Mesendoderm (in vitro differentiated cells): ENCODE measurements around the gene PDK2.

ENCODE experiments used
- DNase-seq: peaks from one replicate; pipeline ENCODE4 v3.0.0; 2013
- H2AK5ac ChIP-seq: 2 replicates; pipeline ENCODE4 v1.6.1; 2013; ENCODE audit warnings: low read length, inconsistent platforms
- H2BK120ac ChIP-seq: 2 replicates; pipeline ENCODE4 v1.6.1; 2013; ENCODE audit warnings: low read depth, mild to moderate bottlenecking, low read length, moderate library complexity, mixed read lengths
- H2BK15ac ChIP-seq: replicated peaks from 2 replicates; pipeline ENCODE4 v1.6.1; 2013; ENCODE audit warnings: low read depth, mild to moderate bottlenecking, moderate library complexity
- H2BK5ac ChIP-seq: 2 replicates; pipeline ENCODE4 v1.6.1; 2013; ENCODE audit warnings: low read length, inconsistent platforms
- H3K18ac ChIP-seq: 2 replicates; pipeline ENCODE4 v1.6.1; 2013; ENCODE audit warnings: mild to moderate bottlenecking, low read length, mixed read lengths
- H3K23ac ChIP-seq: one replicate; pipeline ENCODE4 v1.6.1; 2013; ENCODE audit warnings: low read length
- H3K27ac ChIP-seq: 2 replicates; pipeline ENCODE4 v1.5.1; 2013; ENCODE audit warnings: low read depth, mild to moderate bottlenecking, inconsistent platforms, low read length, moderate library complexity
- H3K27me3 ChIP-seq: 2 replicates; pipeline ENCODE4 v1.6.1; 2013; ENCODE audit warnings: low read length, control low read depth, mild to moderate bottlenecking, inconsistent platforms; ENCODE audit not compliant: insufficient read depth, poor library complexity
- H3K36me3 ChIP-seq: 2 replicates; pipeline ENCODE4 v1.6.1; 2013; ENCODE audit warnings: low read length, inconsistent platforms; ENCODE audit not compliant: control insufficient read depth, insufficient read depth
- H3K4ac ChIP-seq: one replicate; pipeline ENCODE4 v1.6.1; 2013; ENCODE audit warnings: low read depth, mild to moderate bottlenecking, low read length, moderate library complexity
- H3K4me1 ChIP-seq: 2 replicates; pipeline ENCODE4 v1.6.1; 2013; ENCODE audit warnings: low read depth, low read length, inconsistent platforms; ENCODE audit not compliant: control insufficient read depth
- H3K4me2 ChIP-seq: 2 replicates; pipeline ENCODE4 v1.6.1; 2013; ENCODE audit warnings: low read length
- H3K4me3 ChIP-seq: 2 replicates; pipeline ENCODE4 v1.5.1; 2013; ENCODE audit warnings: mild to moderate bottlenecking, low read length
- H3K56ac ChIP-seq: one replicate; pipeline ENCODE4 v1.6.1; 2013; ENCODE audit warnings: low read length
- H3K79me1 ChIP-seq: 2 replicates; pipeline ENCODE4 v1.6.1; 2013; ENCODE audit warnings: low read length, inconsistent platforms
- H3K79me2 ChIP-seq: 2 replicates; pipeline ENCODE4 v1.6.1; 2013; ENCODE audit warnings: mild to moderate bottlenecking, low read length; ENCODE audit not compliant: control insufficient read depth, insufficient read depth
- H3K9ac ChIP-seq: 2 replicates; pipeline ENCODE4 v1.6.1; 2013; ENCODE audit warnings: low read length, inconsistent platforms
- H4K5ac ChIP-seq: one replicate; pipeline ENCODE4 v1.6.1; 2013; ENCODE audit warnings: low read length
- H4K8ac ChIP-seq: one replicate; pipeline ENCODE4 v1.6.1; 2013; ENCODE audit warnings: low read depth, mild to moderate bottlenecking, control low read depth, low read length, moderate library complexity
- WGBS: extraction: QIAGEN DNeasy Blood & Tissue Kit; methylation state at CpG from one replicate; pipeline ENCODE4 v1.1.7; 2013; ENCODE audit warnings: low lambda C conversion rate, missing lambda C conversion rate; ENCODE audit not compliant: insufficient coverage; ENCODE audit errors: extremely low coverage; 5-methylcytosine and 5-hydroxymethylcytosine counted together

Gene PDK2

DNA sequence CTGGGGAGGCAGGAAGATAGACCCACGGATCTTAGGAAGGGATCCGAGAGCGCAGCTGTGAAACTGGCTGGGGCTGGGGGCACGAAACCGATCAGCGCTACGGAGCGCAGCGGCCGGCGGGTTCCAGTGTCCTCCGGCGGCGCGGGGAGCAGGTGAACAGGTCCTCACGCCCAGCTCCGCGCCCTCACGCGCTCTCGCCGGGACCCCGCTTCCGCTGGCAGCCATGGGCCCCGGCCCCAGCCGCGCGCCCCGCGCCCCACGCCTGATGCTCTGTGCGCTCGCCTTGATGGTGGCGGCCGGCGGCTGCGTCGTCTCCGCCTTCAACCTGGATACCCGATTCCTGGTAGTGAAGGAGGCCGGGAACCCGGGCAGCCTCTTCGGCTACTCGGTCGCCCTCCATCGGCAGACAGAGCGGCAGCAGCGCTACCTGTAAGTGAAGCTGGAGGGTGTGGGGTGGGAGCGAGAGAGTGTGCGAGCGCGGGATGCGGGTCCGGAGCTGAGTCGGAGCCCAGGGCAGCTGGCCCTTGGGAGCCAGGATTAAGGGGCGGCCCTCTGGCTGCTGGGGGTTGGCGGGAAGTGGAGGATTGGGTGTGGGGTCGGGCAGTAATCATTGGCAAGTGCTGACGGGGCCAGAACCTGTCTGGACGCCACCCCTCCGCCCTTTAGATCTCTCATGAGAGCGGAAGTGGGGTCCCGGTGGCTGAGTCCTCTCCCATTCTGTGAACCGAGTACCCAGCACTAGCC is 38.8 kb upstream of the PDK2 start:
- Histone ChIP-seq H3K79me2 (no peaks in the 10 kb centered on the region), H2BK5ac (no peak overlapping the region), H3K9ac (peak overlapping the region; percentile 66), H3K36me3 (no peaks in the 10 kb centered on the region), H3K56ac (peak overlapping the region; percentile 83), H4K8ac (no peak overlapping the region), H3K4me2 (peak overlapping the region; percentile 53), H3K18ac (peak overlapping the region; percentile 12), H3K4me3 (peak overlapping the region; percentile 42), H3K4ac (no peak overlapping the region), H3K27ac (peak overlapping the region; percentile 53), H3K27me3 (no peaks in the 10 kb centered on the region), H2BK15ac (no peak overlapping the region), H3K4me1 (peaks cover 21% of the 10 kb centered on the region), H3K23ac (peak overlapping the region; percentile 92), H2AK5ac (no peak overlapping the region), H2BK120ac (no peak overlapping the region), H3K79me1 (no peaks in the 10 kb centered on the region), H4K5ac (no peak overlapping the region)
- WGBS = no CpG with 5 or more reads among the region's 64 CpGs
- peak; percentile 93 for DNase-seq

DNA sequence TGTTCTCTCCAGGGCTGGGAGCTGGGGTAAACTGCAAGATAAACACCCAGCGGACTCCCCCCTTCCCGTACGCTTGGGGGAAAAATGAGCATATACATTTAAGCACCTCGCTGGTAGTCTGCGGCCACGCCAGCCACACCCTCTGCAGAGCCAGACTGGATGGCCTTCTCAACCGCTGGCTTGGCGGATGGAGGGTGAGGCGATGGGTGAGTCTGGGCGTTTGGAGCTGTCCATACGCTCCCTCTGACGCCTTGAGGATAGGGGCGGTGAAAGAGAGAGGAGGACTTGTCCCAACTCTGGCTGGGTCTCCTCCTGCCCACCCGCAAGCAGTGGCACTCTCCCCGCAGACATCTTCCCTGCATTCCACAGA is 38.2 kb upstream of the PDK2 start:
- H3K4ac ChIP-seq = no peak overlapping the region
- peaks cover 15% of the 10 kb centered on the region for H3K4me1 ChIP-seq
- no peak overlapping the region for H4K8ac ChIP-seq
- DNase-seq = no peak
- H3K9ac ChIP-seq = peak overlapping the region; percentile 66
- H3K79me2 ChIP-seq = no peaks in the 10 kb centered on the region
- H2BK15ac ChIP-seq = no peak overlapping the region
- no peak overlapping the region for H2BK5ac ChIP-seq
- no peak overlapping the region for H4K5ac ChIP-seq
- H3K4me2 ChIP-seq = peak overlapping the region; percentile 53
- H3K27me3 ChIP-seq = no peaks in the 10 kb centered on the region
- no peaks in the 10 kb centered on the region for H3K36me3 ChIP-seq
- H3K18ac ChIP-seq = no peak overlapping the region
- no peak overlapping the region for H2BK120ac ChIP-seq
- peak overlapping the region; percentile 76 for H3K56ac ChIP-seq
- H3K79me1 ChIP-seq = no peaks in the 10 kb centered on the region
- H3K27ac ChIP-seq = no peak overlapping the region
- no peak overlapping the region for H3K23ac ChIP-seq
- H2AK5ac ChIP-seq = no peak overlapping the region
- WGBS = no CpG with 5 or more reads among the region's 15 CpGs
- peak overlapping the region; percentile 42 for H3K4me3 ChIP-seq

DNA sequence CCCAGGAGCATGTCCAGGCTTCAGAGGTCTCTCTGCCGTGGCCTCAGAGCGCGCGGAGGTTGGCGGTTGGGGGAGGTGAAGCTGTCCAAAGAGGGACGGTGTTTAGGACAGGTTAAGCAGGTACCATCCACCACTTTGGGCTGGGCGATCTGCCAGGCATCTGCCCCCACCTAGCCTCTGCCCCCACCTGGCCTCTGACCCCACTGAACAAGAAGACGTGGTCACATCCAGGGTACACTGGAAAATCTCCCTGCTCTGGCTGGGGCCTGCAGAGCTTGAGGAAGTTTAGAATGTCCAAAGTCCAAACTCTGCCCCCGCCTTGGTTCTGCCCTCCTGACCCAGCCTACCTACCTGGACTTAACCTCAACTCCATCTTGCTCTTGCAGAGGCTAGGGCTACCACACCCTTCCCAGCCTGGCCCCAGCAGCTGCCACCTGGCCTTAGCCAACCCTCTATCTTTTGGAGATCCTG is 37.6 kb upstream of the PDK2 start:
- H2BK120ac ChIP-seq = no peak overlapping the region
- H3K23ac ChIP-seq = no peak overlapping the region
- WGBS = no CpG with 5 or more reads among the region's 9 CpGs
- H3K27me3 ChIP-seq = no peaks in the 10 kb centered on the region
- no peak overlapping the region for H4K8ac ChIP-seq
- no peak overlapping the region for H2AK5ac ChIP-seq
- peak overlapping the region; percentile 66 for H3K9ac ChIP-seq
- no peak overlapping the region for H4K5ac ChIP-seq
- no peaks in the 10 kb centered on the region for H3K79me2 ChIP-seq
- H3K36me3 ChIP-seq = no peaks in the 10 kb centered on the region
- no peak overlapping the region for H2BK15ac ChIP-seq
- DNase-seq = no peak
- H3K79me1 ChIP-seq = no peaks in the 10 kb centered on the region
- no peak overlapping the region for H3K18ac ChIP-seq
- H3K56ac ChIP-seq = peak overlapping the region; percentile 76
- H3K4me3 ChIP-seq = no peak overlapping the region
- peaks cover 13% of the 10 kb centered on the region for H3K4me1 ChIP-seq
- no peak overlapping the region for H3K4me2 ChIP-seq
- no peak overlapping the region for H3K27ac ChIP-seq
- no peak overlapping the region for H2BK5ac ChIP-seq
- no peak overlapping the region for H3K4ac ChIP-seq

DNA sequence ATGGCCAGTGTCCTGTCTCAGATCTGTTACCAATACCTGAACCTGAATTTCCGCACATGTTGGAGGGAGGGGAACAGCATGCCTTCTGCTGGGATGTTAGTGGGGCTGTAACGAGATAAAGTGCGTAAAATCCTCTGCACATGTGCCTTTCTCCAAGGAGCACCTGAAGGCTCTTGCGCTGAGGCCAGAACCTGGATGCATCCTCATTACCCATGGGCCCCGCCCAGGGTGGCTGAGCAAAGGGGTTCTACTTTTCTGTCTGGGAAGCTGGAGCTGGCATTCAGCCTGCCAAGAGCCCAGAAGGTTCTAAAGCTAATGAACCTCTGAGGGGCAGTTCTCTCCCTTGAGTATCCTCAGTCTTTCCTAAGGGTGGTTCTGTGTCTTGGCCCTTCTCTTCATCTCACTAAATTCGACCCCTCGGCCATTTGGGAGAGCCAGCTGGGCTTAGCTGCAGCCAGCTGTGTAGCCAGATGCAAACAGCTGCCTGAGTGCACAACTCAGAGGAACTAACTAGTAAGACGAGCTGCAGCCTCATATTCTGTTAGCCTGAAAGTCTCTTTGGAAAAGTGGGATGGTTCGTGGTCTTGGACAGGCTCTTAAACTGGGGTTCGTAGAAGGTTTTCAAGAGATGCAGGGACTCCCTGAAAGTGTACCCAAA is 36.7 kb upstream of the PDK2 start:
- Histone ChIP-seq H2BK15ac (no peak overlapping the region), H3K18ac (no peak overlapping the region), H3K36me3 (no peaks in the 10 kb centered on the region), H3K9ac (no peak overlapping the region), H3K4ac (no peak overlapping the region), H4K5ac (no peak overlapping the region), H2AK5ac (no peak overlapping the region), H2BK5ac (no peak overlapping the region), H3K56ac (no peak overlapping the region), H3K27me3 (no peaks in the 10 kb centered on the region), H3K79me1 (no peaks in the 10 kb centered on the region), H3K79me2 (no peaks in the 10 kb centered on the region), H3K23ac (no peak overlapping the region), H2BK120ac (no peak overlapping the region), H3K4me3 (no peak overlapping the region), H3K4me1 (peaks cover 6% of the 10 kb centered on the region), H4K8ac (no peak overlapping the region), H3K4me2 (no peak overlapping the region), H3K27ac (no peak overlapping the region)
- no CpG with 5 or more reads among the region's 10 CpGs for WGBS
- DNase-seq = no peak

DNA sequence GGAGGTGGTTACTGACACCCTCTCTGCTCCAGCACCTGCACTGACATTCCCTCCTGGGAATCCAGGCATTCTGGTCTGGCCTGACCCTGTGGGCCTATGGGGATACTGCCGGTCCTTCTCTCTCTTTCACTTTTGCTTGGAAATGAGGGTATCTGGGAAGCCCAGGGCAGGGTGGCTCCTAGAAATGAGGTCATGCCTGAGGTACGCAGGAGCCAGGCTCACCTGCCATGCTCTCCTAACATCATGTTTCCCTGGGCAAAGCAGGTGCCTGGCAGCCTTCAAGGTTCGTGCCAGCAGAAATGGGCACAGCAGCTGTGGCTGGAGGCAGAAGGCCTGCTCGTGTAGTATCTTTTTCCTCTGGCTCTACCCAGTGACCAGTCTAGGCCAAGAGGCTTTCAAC is 35.9 kb upstream of the PDK2 start:
- no CpG with 5 or more reads among the region's 4 CpGs for WGBS
- Histone ChIP-seq H2BK120ac (no peak overlapping the region), H3K18ac (no peak overlapping the region), H3K4me2 (no peak overlapping the region), H3K4ac (no peak overlapping the region), H4K8ac (no peak overlapping the region), H3K36me3 (no peaks in the 10 kb centered on the region), H2AK5ac (no peak overlapping the region), H4K5ac (no peak overlapping the region), H3K4me1 (peaks cover 5% of the 10 kb centered on the region), H3K9ac (no peak overlapping the region), H3K79me1 (no peaks in the 10 kb centered on the region), H2BK15ac (no peak overlapping the region), H3K23ac (no peak overlapping the region), H3K79me2 (no peaks in the 10 kb centered on the region), H3K27ac (no peak overlapping the region), H3K56ac (no peak overlapping the region), H3K27me3 (no peaks in the 10 kb centered on the region), H3K4me3 (no peak overlapping the region), H2BK5ac (no peak overlapping the region)
- no peak for DNase-seq
